ENCODE measurements around the gene MAP7D3.

GRCh38 chrX:136205882-136206380 lies 45.3 kb downstream of the MAP7D3 start:
- TF ChIP-seq CTCF (IDR thresholded peaks at IDR 0.05) (no peak), POLR2A (IDR thresholded peaks at IDR 0.05) (no peak)

Measured in transverse colon (tissue), 3 donors.